Stimulated activated CD8-positive, alpha-beta memory T cell treated with anti-CD3 and anti-CD28 coated beads, Interleukin-15, amount 100 ng/mL, for 1 hour (primary cell): Measurements from ENCODE around the gene RALGDS.
"Not testable (repeated sequence)": the region's sequence is repeated elsewhere in the genome, so short reads cannot be mapped to it uniquely, and the experiment has no call there.

Experiments used
- DNase-seq: peaks from one replicate; pipeline ENCODE4 v3.0.0-alpha.2; 2020; ENCODE audit warnings: low read depth

The RALGDS gene

DNA sequence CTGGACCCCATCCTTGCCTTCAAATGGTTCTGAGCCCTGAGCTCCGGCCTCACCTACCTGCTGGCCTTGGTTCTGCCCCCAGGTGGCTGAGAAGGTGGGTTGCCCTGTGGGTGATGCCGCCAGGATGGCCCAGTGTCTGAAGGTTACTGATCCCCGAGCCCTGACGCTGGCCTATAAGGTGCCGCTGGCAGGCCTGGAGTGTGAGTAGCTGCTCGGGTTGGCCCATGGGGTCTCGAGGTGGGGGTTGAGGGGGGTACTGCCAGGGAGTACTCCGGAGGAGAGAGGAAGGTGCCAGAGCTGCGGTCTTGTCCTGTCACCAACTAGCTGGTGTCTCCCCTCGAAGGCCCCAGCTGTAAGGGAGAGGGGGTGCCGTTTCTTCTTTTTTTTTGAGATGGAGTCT lies 54.0 kb downstream of the RALGDS start:
- DNase-seq = no peak

DNA sequence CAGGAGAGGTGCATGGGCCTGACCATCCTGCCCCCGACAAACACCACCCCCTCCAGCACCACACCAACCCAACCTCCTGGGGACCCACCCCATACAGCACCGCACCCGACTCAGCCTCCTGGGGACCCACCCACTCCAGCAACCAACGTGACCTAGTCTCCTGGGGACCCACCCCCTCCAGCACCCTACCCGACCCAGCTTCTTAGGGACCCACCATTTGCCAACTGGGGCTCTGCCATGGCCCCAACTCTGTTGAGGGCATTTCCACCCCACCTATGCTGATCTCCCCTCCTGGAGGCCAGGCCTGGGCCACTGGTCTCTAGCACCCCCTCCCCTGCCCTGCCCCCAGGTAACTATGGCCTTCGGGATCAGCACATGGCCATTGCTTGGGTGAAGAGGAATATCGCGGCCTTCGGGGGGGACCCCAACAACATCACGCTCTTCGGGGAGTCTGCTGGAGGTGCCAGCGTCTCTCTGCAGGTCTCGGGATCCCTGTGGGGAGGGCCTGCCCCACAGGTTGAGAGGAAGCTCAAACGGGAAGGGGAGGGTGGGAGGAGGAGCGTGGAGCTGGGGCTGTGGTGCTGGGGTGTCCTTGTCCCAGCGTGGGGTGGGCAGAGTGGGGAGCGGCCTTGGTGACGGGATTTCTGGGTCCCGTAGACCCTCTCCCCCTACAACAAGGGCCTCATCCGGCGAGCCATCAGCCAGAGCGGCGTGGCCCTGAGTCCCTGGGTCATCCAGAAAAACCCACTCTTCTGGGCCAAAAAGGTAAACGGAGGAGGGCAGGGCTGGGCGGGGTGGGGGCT lies 54.7 kb downstream of the RALGDS start:
- DNase-seq = no peak

DNA sequence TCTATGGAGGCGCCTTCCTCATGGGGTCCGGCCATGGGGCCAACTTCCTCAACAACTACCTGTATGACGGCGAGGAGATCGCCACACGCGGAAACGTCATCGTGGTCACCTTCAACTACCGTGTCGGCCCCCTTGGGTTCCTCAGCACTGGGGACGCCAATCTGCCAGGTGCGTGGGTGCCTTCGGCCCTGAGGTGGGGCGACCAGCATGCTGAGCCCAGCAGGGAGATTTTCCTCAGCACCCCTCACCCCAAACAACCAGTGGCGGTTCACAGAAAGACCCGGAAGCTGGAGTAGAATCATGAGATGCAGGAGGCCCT lies 56.0 kb downstream of the RALGDS start:
- DNase-seq = no peak

DNA sequence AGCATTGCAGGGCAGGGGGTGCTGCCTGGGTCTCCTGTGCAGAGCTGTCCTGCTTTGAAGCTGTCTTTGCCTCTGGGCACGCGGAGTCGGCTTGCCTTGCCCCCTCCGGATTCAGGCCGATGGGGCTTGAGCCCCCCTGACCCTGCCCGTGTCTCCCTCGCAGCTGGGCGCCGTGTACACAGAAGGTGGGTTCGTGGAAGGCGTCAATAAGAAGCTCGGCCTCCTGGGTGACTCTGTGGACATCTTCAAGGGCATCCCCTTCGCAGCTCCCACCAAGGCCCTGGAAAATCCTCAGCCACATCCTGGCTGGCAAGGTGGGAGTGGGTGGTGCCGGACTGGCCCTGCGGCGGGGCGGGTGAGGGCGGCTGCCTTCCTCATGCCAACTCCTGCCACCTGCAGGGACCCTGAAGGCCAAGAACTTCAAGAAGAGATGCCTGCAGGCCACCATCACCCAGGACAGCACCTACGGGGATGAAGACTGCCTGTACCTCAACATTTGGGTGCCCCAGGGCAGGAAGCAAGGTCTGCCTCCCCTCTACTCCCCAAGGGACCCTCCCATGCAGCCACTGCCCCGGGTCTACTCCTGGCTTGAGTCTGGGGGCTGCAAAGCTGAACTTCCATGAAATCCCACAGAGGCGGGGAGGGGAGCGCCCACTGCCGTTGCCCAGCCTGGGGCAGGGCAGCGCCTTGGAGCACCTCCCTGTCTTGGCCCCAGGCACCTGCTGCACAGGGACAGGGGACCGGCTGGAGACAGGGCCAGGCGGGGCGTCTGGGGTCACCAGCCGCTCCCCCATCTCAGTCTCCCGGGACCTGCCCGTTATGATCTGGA lies 56.6 kb downstream of the RALGDS start:
- DNase-seq = no peak

DNA sequence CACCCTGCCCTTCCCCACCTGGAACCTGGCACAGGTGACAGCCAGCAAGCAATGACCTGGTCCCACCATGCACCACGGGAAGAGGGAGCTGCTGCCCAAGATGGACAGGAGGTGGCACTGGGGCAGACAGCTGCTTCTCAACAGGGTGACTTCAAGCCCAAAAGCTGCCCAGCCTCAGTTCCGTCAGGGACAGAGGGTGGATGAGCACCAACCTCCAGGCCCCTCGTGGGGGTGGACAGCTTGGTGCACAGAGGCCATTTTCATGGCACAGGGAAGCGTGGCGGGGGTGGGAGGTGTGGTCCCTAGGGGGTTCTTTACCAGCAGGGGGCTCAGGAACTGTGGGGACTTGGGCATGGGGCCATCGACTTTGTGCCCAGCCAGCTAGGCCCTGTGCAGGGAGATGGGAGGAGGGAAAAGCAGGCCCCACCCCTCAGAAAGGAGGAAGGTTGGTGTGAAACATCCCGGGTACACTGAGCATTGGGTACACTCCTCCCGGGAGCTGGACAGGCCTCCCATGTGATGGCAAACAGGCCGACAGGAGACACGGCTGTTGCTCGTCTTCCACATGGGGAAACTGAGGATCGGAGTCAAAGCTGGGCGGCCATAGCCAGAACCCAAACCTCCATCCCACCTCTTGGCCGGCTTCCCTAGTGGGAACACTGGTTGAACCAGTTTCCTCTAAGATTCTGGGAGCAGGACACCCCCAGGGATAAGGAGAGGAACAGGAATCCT lies 57.4 kb downstream of the RALGDS start:
- DNase-seq = no peak

DNA sequence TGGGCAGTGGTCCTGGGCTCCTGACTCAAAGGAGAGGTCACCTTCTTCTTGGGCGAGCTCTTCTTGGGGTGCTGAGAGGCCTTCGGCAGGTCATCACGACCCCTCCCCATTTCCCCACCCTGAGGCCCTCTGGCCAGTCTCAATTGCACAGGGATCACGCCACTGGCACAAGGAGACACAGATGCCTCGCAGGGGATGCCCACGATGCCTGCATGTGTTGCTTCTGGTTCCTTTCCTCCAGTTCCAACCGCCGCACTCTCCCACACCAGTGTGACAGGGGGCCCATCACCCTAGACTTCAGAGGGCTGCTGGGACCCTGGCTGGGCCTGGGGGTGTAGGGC lies 57.9 kb downstream of the RALGDS start:
- no peak for DNase-seq

DNA sequence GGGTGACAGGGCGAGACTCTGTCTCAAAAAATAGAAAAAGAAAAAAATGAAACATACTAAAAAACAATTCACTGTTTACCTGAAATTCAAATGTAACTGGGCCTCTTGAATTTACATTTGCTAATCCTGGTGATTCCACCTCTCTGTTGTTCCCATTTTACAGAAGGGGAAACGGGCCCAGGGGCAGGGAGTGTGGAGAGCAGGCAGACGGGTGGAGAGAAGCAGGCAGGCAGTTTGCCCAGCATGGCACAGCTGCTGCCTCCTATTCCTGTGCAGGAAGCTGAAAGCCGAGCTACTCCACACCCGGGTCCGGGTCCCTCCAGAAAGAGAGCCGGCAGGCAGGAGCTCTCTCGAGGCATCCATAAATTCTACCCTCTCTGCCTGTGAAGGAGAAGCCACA lies 58.5 kb downstream of the RALGDS start:
- DNase-seq = not testable (repeated sequence)

DNA sequence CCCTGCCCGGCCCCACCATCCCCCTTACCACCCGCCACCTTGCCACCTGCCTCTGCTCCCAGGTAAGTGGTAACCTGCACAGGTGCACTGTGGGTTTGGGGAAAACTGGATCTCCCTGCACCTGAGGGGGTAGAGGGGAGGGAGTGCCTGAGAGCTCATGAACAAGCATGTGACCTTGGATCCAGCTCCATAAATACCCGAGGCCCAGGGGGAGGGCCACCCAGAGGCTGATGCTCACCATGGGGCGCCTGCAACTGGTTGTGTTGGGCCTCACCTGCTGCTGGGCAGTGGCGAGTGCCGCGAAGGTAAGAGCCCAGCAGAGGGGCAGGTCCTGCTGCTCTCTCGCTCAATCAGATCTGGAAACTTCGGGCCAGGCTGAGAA lies 59.3 kb downstream of the RALGDS start, which contains the start of gene CEL:
Gene CEL (plus strand): TSS at position 218 of the 382 bp plus-strand sequence. CDS start 22 bp downstream, at position 240.
- not testable (repeated sequence) for DNase-seq

DNA sequence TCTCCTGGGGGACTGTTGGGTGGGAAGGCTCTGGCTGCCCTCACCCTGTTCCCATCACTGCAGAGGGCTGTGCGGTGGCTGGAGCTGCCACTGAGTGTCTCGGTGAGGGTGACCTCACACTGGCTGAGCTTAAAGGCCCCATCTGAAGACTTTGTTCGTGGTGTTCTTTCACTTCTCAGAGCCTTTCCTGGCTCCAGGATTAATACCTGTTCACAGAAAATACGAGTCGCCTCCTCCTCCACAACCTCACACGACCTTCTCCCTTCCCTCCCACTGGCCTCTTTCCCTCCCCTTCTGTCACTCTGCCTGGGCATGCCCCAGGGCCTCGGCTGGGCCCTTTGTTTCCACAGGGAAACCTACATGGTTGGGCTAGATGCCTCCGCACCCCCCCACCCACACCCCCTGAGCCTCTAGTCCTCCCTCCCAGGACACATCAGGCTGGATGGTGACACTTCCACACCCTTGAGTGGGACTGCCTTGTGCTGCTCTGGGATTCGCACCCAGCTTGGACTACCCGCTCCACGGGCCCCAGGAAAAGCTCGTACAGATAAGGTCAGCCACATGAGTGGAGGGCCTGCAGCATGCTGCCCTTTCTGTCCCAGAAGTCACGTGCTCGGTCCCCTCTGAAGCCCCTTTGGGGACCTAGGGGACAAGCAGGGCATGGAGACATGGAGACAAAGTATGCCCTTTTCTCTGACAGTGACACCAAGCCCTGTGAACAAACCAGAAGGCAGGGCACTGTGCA lies 59.8 kb downstream of the RALGDS start:
- not testable (repeated sequence) for DNase-seq

DNA sequence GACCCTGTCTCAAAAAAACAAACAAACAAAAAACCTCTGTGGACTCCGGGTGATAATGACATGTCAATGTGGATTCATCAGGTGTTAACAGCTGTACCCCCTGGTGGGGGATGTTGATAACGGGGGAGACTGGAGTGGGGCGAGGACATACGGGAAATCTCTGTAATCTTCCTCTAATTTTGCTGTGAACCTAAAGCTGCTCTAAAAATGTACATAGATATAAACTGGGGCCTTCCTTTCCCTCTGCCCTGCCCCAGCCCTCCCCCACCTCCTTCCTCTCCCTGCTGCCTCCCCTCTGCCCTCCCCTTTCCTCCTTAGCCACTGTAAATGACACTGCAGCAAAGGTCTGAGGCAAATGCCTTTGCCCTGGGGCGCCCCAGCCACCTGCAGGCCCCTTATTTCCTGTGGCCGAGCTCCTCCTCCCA lies 60.6 kb downstream of the RALGDS start:
- no peak for DNase-seq

DNA sequence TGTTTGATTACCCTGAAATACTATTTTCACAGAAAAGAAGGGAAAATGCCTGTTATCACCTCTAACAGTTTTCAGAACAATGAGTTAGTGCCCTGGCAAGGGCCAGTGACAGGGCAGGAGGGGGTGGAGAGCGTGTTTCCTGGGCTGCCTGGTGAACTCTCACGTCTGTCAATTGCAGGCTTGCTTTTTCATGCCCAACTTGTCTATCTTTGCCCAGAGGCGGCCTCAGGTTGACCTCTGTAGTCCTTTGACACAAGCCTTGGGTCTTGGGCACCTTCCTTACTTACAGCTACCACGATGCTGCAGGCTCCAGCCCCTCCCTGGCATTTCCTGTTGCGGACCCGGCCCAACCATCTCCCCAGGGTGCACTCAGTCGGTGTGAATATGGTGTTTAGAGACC lies 61.4 kb downstream of the RALGDS start:
- DNase-seq = no peak

DNA sequence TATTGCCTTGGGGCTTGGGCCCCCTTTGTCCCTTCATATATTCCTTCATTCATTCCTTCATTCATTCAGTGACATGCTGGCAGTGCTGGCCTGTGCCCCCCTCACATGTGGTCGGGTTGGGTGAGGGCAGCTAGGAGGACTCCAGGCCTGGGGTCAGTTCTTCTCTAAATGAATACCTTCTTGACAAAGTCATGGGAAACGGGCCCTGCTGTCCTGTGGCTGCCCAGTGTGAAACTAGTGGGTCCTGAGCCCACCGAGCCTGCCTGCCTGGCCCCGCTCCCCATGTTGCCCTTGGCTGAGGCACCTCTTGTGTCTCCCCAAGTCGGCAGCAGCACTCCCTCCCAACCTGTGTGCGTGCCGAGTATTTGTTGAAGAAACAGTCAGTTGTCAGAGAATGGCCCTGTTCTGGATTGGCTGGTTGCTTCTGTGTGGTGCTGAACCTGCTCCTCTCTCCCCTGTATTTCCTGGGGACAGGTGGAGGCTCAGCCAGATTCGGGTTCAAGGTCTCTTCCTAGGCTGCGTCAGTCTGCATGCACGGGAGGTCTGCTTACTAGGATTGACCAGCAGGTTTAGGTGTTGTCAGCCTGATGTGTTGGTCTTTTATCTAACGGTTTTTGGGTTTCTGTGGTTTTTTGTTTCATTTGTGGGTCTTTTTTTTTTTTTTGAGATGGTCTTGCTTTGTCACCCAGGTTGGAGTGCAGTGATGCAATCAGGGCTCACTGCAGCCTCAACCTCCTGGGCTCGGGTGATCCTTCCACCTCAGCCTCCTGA lies 62.3 kb downstream of the RALGDS start:
- no peak for DNase-seq

DNA sequence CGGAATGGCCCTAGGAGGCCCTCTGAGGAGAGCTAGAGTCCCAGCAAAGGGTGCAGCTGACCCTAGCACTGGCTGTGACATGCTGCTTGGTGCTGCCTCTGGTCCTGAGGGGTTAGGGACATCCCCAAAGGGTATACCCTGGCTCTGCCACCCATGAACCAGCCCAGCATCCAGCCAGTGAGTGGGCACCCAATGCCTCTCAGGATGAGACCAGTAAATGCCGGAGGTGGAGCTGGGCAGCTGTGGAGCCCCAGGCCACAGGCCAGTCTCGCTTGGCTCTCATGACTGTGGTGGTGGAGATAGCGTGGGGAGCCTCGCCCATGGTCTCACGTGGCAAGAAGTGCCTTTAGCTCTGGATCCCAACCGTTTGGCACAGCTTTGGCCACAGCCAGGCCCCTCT lies 63.0 kb downstream of the RALGDS start:
- DNase-seq = no peak

DNA sequence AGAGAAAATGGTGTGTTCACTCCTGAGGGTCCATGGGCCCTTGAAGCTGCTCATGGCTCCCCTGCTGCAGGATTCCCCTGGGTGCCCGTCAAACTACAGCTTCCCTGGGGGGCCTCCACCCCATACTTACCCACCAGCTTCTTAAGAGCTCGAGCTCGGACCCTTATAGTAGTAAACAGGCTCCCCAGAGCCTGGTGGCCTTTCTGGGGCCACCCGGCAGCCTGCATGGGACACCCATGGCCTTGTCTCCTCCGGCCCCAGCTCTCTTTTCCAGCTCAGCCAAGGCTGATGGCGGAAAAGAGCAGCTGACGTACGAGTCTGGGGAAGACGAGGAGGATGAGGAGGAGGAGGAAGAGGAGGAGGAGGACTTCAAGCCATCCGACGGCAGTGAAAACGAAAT lies 63.5 kb downstream of the RALGDS start:
- no peak for DNase-seq

DNA sequence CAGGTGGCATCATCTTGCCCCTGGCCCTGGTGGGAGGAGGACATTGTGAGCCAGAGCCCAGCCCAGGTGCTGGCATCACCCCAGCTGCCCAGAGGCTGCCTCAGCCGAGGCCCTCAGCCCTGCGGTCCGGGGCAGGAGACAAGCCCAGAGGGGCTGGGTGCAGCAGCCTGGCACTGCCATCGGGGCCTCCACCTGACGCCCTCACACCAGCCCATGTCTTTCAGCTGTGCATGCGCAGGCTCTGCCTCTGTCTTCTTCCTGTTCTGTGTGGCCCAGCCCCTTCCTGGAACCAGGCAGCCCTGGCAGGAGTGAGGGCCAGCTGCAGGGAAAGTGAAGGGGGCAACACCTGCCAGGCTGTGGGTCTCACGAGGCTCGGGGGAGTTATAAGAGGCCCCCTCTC lies 64.0 kb downstream of the RALGDS start:
- no peak for DNase-seq

DNA sequence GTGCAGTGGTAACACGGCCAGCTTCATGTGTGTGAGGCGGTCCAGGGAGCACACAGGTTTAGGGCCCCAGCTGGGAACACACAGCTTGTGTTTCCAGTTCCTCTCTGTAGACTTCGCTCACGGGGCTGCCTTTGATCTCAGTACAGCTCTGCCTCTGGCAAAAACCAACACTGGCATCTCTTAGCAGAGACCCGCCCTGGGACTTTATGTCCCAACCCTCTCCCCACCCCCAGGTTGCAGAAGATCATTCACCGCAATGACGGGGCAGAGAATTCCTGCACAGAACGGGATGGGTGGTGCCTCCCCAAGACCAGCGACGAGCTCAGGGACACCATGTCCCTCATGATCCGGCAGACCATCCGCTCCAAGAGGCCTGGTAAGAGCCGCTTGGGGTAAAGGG lies 64.5 kb downstream of the RALGDS start:
- DNase-seq = no peak

DNA sequence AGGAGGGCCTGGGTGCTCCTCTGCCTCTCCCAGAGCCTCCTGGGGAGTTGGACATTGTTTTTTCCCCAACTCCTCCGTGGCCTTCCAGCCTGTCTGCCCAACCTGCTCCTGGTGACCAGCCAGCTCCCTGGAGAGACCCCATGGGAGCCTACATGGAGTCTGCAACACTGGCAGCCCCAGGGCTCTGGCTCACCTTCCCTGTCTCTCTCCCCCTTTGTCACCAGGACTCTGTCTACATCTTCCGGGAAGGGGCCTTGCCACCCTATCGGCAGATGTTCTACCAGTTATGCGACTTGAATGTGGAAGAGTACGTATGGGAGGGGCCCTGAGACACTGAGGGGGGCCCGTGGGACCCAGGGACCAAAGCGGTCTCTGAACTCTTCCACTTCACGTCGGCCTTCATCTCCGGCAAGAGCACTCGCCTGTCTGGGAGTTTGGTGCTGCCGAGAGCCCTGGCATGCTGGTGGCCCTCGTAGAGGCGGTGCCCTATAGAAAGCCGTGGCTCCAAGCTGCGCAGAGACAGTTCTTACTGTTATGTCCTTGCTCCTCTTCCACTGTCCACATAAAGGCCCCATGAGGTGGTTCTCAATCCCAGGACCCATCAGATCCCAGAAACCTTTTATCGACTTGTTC lies 65.1 kb downstream of the RALGDS start:
- DNase-seq = no peak

DNA sequence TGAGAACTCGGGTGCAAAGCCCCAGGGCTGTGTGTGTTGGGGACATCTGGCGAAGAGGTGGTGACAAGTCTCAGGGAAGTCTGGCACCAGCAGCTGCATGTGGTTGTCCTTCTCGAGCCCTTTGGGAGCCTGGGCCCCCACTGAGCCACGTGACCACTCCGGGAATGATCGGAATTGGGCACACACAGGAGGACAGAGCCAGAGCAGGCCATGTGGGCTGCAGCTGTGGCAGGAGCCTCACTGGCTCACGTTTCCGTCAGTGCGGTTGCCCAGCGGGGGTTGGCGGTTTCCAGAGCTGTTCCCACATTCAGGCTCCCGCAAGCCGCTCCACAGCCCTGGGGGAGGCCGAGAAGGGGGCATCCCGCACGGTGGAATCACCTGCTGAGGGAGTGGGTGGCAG lies 66.1 kb downstream of the RALGDS start:
- DNase-seq = no peak

DNA sequence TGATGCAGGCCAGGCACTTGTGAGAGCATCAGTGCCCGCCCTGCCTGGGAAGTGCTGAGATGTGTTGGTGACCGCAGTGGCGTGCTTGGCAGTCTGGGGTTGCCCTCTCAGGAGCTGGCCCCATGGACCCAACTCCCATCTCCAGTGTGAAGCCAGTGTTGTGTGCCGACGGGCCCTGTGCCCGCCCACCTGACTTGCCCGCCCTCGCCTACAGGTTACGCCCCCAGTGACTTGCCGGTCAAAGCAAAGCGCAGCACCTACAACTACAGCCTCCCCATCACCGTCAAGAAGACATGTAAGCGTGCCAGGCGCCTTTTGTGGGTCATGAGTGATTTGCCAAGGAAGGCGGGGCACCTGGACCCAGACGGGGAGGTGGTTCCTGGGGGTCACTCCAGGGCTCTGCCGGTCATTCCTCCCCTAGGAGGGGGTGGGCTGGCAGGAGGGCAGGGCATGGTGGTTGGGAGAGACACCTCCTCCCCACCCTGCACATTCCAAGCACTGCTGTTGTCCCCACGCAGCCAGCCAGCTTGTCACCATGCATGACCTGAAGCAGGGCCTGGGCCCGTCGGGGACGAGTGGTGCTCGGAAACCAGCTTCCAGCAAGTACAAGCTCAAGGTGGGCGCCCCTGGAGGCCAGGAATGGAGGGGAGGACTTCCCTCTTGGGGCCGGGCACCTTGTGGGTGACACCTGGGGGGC lies 66.7 kb downstream of the RALGDS start:
- DNase-seq = no peak

DNA sequence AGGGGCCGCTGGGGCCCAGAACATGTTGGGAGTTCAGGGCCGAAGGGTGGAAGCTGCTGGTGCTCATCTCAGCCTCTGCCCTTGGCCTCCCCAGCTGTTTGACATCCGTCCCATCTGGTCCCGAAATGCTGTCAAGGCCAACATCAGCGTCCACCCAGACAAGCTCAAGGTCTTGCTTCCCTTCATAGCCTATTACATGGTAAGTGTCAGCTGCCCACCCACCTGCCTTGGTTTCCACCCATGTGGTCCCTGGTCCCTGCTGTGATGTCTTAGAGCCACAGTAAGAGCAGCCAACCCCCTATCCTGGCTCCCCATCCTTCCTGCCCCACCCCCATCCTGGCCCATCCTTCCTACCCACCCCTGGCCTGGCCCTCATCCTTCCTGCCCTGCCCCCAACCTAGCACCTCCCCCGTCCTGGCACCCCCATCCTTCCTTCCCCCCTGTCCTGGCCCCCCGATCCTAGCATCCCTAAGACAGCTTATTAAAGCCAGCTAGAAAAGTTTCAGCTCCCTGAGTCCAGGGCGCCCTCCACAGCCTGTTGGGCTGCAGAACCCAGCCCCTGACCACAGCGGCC lies 69.0 kb downstream of the RALGDS start:
- DNase-seq = no peak
